Measurements from ENCODE around the gene TMEM117. TPM values are rescaled to one million over a fixed set of nuclear protein-coding genes. Genes with fewer than 3 reads are reported as not detected.

TMEM117 gene
- total RNA-seq, 2 donors from 2014 or later = 5.8 to 6.5 TPM

DNA sequence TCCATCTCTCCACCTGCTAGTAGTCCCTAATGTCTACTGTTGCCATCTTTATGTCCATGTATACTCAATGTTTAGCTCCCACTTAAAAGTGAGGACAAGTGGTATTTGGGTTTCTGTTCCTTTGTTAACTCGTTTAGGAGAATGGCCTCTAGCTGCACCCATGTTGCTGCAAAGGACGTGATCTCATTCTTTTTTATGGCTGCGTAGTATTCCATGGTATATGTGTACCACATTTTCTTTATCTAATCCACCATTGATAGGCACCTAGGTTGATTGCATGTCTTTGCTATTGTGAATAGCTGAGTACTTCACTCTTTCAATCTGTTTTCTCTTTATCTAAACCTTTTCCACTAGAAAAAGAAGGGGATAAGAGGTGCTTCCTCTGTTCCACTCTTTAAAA lies 130.0 kb downstream of the TMEM117 start:
- no peak overlapping the region for H3K4me3 Mint-ChIP-seq
- H3K9me3 ChIP-seq (ENCODE audit: control insufficient read depth, low read length, poor library complexity, severe bottlenecking) = no peaks in the 10 kb centered on the region
- no peaks in the 10 kb centered on the region for H3K27me3 Mint-ChIP-seq
- DNase-seq (no peak), ATAC-seq (no peak)
- H3K36me3 Mint-ChIP-seq (ENCODE audit: low read depth) = no peaks in the 10 kb centered on the region
- no peaks in the 10 kb centered on the region for H3K4me1 Mint-ChIP-seq
- H3K27ac Mint-ChIP-seq = no peak overlapping the region

DNA sequence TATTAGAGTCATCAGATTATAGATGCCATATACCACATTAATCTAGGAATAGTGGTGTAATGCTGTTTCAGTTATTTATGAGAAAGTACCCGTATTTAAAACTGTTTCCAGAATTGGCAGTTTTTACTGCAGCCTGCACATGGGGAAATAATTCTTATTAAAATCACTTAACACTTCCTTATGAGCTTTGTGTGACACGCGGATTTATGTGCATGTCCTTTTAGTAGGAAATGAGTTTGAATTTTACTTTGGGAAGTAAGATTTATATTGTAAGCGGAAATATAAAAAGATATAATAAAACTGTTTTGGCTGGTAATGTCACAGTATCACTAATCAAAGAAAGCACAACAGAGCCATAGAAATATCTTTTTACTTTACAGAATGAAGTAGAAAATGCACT lies 132.9 kb downstream of the TMEM117 start:
- DNase-seq (no peak), ATAC-seq (no peak)
- H3K9me3 ChIP-seq (ENCODE audit: control insufficient read depth, low read length, poor library complexity, severe bottlenecking) = no peaks in the 10 kb centered on the region
- Mint-ChIP-seq H3K27me3 (no peaks in the 10 kb centered on the region), H3K4me1 (no peaks in the 10 kb centered on the region), H3K4me3 (no peak overlapping the region), H3K27ac (no peak overlapping the region), H3K36me3 (ENCODE audit: low read depth) (no peaks in the 10 kb centered on the region)

DNA sequence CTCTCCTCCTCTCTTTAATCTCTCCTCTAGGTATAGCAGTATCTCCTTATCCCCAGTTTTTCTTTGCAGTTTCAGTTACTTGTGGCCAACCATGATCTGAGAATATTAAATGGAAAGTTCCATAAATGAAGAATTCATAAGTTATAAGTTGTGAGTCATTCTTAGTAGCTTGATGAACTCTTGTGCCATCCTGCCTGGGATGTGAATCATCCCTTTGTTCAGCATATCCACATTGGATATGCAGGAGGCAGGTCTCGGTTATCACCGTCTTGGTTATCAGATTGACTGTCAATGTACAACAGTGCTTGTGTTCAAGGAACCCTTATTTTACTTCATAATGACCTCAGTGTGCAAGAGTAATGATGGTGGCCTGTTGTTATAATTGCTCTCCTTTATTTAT lies 134.0 kb downstream of the TMEM117 start:
- ATAC-seq (no peak), DNase-seq (no peak)
- H3K4me3 Mint-ChIP-seq = no peak overlapping the region
- no peaks in the 10 kb centered on the region for H3K4me1 Mint-ChIP-seq
- H3K36me3 Mint-ChIP-seq (ENCODE audit: low read depth) = no peaks in the 10 kb centered on the region
- H3K27ac Mint-ChIP-seq = no peak overlapping the region
- H3K27me3 Mint-ChIP-seq = no peaks in the 10 kb centered on the region
- H3K9me3 ChIP-seq (ENCODE audit: control insufficient read depth, low read length, poor library complexity, severe bottlenecking) = no peaks in the 10 kb centered on the region

DNA sequence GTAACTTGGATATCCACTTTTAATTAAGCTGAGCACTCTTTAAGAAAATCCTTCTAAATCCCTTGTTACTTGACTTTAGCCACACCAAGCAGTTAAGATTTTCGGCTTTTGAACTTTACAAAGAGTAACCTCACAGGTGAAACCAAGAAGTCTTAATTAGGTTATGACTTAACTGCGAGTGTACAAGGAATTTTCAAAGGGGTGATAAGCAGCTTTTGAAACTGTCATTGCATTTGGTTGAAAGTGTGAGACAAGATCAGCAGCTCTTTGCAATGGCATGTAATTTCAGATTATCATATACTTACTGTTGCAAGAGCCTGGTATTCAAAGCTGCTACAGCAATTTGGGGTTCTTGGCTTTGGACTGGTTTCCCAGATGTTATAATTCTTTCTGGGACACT lies 137.5 kb downstream of the TMEM117 start:
- Mint-ChIP-seq H3K36me3 (ENCODE audit: low read depth) (no peaks in the 10 kb centered on the region), H3K27ac (no peak overlapping the region), H3K4me1 (no peaks in the 10 kb centered on the region), H3K4me3 (no peak overlapping the region), H3K27me3 (no peaks in the 10 kb centered on the region)
- no peaks in the 10 kb centered on the region for H3K9me3 ChIP-seq (ENCODE audit: control insufficient read depth, low read length, poor library complexity, severe bottlenecking)
- ATAC-seq (no peak), DNase-seq (no peak)

DNA sequence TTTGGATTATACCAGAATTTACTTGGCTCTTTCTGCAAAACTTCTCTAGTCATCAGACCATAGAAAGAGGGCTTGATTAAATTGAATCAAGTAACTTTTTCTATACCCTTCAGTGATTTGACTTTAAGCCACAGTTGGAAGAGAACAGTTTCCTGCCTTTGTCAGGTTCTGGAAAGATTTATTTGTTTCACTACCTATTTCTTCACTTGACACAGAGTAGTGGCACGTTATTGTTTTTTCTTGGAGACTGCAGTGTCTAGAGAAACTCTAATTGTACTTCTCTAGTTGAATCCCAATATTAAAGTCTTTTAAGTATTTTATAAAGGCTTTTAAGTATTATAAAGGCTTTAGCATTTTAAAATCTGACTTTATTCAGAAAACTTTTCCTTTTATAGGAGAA lies 138.1 kb downstream of the TMEM117 start:
- H3K36me3 Mint-ChIP-seq (ENCODE audit: low read depth) = no peaks in the 10 kb centered on the region
- H3K9me3 ChIP-seq (ENCODE audit: control insufficient read depth, low read length, poor library complexity, severe bottlenecking) = no peaks in the 10 kb centered on the region
- H3K27me3 Mint-ChIP-seq = no peaks in the 10 kb centered on the region
- ATAC-seq = no peak
- H3K4me1 Mint-ChIP-seq = no peaks in the 10 kb centered on the region
- DNase-seq = no peak
- no peak overlapping the region for H3K4me3 Mint-ChIP-seq
- no peak overlapping the region for H3K27ac Mint-ChIP-seq

DNA sequence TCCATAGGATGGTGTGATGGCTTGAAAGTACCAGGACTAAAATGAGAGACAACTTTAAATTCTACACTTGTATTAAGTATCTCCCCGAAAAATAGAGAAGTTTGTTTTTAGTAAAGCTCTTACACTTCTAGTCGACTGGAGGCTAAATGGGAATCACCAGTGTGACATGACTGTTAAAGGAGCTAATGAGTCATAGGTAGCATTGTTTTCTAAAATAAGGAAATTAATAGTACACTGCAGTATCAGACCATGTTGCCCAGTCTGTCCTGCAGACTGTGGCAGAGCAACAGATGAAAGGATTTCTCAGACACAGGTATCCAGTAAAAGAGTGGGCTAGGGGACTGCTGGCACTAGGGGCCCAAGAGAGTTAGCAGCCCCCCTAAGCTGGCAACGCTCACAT lies 140.1 kb downstream of the TMEM117 start:
- Mint-ChIP-seq H3K4me3 (no peak overlapping the region), H3K4me1 (no peaks in the 10 kb centered on the region)

DNA sequence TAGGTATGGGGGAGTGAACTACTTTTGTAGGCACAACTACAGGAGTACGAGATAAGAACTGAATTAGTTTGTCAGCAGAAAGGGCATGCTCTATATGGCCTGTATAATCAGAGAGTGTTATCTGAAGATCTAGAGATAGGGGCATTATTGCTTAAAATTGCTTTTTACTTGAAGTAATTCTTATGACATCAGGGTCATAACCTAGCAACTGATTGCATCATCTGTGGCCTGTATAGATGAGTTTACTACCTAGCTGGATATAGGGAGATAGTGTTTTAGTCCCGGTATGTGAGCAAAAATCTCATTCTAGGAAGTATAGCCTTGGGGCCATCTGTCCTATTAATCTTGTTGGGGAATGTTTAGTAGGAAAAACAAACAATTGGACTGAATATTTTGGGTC lies 142.7 kb downstream of the TMEM117 start:
- H3K36me3 Mint-ChIP-seq (ENCODE audit: low read depth) = no peaks in the 10 kb centered on the region
- H3K27ac Mint-ChIP-seq = no peak overlapping the region
- ATAC-seq (no peak), DNase-seq (no peak)
- H3K4me1 Mint-ChIP-seq = no peaks in the 10 kb centered on the region
- no peaks in the 10 kb centered on the region for H3K9me3 ChIP-seq (ENCODE audit: control insufficient read depth, low read length, poor library complexity, severe bottlenecking)
- H3K27me3 Mint-ChIP-seq = no peaks in the 10 kb centered on the region
- H3K4me3 Mint-ChIP-seq = no peak overlapping the region

More for the DNA sequence above, 140.1 kb downstream of the TMEM117 start:
- H3K9me3 ChIP-seq (ENCODE audit: control insufficient read depth, low read length, poor library complexity, severe bottlenecking) = no peaks in the 10 kb centered on the region
- Mint-ChIP-seq H3K27me3 (no peaks in the 10 kb centered on the region), H3K27ac (no peak overlapping the region), H3K36me3 (ENCODE audit: low read depth) (no peaks in the 10 kb centered on the region)
- no peak for ATAC-seq
- no peak for DNase-seq

DNA sequence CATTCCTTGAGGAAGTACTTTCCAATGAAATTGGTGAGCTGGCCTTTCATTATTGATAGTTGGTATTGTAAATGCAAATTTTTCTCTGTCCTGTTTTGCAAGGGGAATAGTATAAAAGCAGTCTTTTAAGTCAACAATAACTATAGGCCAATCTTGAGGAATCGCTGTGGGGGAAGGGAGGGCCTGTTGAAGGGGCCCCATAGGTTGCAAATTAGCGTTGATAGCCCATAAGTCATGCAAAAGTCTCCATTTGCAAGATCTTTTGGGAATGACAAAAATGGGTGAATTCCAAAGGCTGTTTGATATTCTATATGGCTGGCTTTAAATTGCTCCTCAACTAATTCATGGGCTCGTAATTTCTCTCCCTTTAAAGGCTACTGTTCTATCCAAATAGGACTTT lies 143.6 kb downstream of the TMEM117 start:
- DNase-seq = no peak
- no peak overlapping the region for H3K27ac Mint-ChIP-seq
- no peaks in the 10 kb centered on the region for H3K27me3 Mint-ChIP-seq
- no peaks in the 10 kb centered on the region for H3K36me3 Mint-ChIP-seq (ENCODE audit: low read depth)
- ATAC-seq = no peak
- H3K4me3 Mint-ChIP-seq = no peak overlapping the region
- H3K9me3 ChIP-seq (ENCODE audit: control insufficient read depth, low read length, poor library complexity, severe bottlenecking) = no peaks in the 10 kb centered on the region
- H3K4me1 Mint-ChIP-seq = no peaks in the 10 kb centered on the region

DNA sequence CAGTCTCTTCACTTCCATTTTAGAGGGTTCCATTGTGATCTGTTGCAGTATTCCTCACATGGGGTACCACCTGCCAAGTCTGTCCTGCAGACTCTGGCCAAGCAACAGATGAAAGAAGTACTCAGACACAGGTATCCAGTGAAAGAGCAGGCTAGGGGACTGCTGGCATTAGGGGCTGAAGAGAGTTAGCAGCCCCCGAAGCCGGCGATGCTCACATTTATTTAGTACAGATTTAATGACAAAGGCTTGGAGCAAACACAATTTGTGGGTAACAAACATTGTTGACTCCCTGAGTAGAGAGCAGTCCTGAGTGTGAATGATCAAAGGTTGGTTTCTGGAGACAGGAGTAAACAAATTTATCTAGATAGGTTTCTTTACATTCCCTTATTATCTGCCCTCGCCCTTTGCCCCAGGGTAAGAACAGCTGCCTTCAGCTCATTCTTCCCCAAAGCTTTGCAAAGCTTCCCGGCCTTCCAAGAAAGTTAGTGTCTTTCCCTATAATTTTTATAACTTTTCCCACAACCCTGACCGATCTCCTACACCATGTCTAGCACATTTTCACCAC lies 144.8 kb downstream of the TMEM117 start:
- no peak for DNase-seq
- Mint-ChIP-seq H3K36me3 (ENCODE audit: low read depth) (no peaks in the 10 kb centered on the region), H3K4me1 (no peaks in the 10 kb centered on the region), H3K27me3 (no peaks in the 10 kb centered on the region), H3K4me3 (no peak overlapping the region), H3K27ac (no peak overlapping the region)
- no peak for ATAC-seq
- no peaks in the 10 kb centered on the region for H3K9me3 ChIP-seq (ENCODE audit: control insufficient read depth, low read length, poor library complexity, severe bottlenecking)

DNA sequence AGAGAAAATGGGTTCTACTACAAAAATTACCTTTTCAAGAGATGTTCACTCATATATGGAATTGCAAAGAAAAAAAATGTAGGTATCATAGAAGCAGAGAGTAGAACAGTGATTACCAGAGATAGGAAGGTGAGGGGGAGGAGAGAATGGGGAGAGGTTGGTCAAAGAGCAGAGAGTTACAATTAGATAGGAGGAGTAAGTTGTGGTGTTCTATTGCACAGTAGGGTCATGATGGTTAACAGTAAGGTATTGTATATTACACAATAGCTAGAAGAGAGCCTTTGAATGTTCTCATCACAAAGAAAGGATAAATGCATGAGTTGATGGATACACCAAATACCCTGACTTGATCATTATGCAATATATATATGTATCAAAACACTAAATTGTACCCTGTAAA lies 145.8 kb downstream of the TMEM117 start:
- DNase-seq = no peak
- Mint-ChIP-seq H3K4me3 (no peak overlapping the region), H3K36me3 (ENCODE audit: low read depth) (no peaks in the 10 kb centered on the region), H3K27me3 (no peaks in the 10 kb centered on the region), H3K4me1 (peaks cover 3% of the 10 kb centered on the region), H3K27ac (no peak overlapping the region)
- H3K9me3 ChIP-seq (ENCODE audit: control insufficient read depth, low read length, poor library complexity, severe bottlenecking) = no peaks in the 10 kb centered on the region
- ATAC-seq = no peak

DNA sequence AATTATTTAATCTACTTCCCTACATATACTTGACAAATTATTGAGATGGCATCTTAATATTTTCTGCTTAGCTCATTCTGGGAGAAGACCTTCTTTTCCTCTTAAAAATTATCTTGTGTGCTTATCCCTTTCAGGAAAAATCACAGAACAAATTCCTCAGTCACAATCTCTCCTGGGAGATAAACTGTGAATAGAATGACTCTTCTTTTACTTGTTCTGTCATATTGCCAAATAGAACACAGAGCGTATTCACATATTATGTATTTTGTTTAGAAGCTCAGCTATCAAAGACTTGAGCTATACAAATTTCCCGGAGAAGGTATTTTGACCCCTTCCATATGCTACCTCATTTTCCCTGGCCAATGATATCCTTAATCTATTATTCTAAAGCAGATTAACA lies 146.7 kb downstream of the TMEM117 start:
- DNase-seq (no peak), ATAC-seq (no peak)
- Mint-ChIP-seq H3K4me1 (peaks cover 4% of the 10 kb centered on the region), H3K27ac (no peak overlapping the region), H3K4me3 (no peak overlapping the region), H3K36me3 (ENCODE audit: low read depth) (no peaks in the 10 kb centered on the region), H3K27me3 (no peaks in the 10 kb centered on the region)
- H3K9me3 ChIP-seq (ENCODE audit: control insufficient read depth, low read length, poor library complexity, severe bottlenecking) = no peaks in the 10 kb centered on the region

DNA sequence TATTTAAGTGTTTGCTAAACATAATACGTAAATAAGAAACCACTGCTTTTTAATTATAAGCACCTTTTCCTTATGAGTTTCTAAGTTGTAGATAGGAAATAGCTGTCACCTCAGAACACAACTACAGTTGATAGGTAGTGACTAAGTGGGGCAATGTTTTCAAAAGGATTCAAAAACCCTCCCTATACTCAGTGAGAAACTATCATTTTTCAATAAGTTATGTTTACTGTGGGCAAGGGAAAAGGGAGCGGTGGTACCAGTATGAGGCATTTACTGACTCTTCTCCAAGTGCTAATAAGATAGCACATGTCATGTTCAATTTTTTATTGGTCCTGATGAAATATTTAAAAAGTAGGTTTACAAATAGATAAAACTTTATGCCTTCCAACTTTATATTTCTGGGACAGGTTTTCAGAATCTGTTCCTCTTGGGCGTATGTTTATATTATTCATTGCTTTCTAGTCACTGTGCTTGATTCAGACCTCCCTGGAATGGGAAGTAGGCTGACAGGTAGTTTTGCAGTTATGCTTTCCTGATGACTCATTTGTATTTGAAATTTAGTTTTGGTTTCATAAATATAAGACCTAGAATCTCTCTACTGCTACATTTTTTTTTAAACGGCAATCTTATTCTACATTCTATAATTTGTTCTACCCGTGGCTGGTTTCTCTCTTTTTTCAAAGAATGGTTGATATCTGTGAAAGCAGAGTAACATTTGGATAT lies 153.1 kb downstream of the TMEM117 start:
- no peaks in the 10 kb centered on the region for H3K9me3 ChIP-seq (ENCODE audit: control insufficient read depth, low read length, poor library complexity, severe bottlenecking)
- H3K36me3 Mint-ChIP-seq (ENCODE audit: low read depth) = peaks cover 2% of the 10 kb centered on the region
- H3K27me3 Mint-ChIP-seq = no peaks in the 10 kb centered on the region
- H3K4me1 Mint-ChIP-seq = peaks cover 9% of the 10 kb centered on the region
- H3K4me3 Mint-ChIP-seq = no peak overlapping the region
- no peak overlapping the region for H3K27ac Mint-ChIP-seq
- ATAC-seq = no peak
- no peak for DNase-seq

DNA sequence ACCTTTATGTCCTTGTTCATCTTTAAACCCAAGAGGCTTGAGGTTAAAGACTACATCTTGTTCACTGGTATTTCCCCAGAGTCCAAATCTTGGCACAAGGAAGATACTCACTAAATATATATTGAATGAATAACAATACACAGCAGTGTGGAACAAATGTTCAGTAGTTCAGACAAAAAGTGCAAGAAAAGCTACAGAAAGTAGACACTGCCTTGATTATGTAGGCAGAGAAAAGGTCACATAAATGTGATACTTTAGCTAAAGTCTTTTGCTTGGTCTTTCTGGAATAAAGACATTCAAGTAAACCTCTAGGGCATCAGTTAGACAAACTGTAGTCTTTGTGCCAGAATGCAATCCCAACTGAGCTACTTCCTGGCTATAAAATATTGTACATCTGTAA lies 157.0 kb downstream of the TMEM117 start:
- DNase-seq (no peak), ATAC-seq (no peak)
- H3K27me3 Mint-ChIP-seq = no peaks in the 10 kb centered on the region
- peaks cover 2% of the 10 kb centered on the region for H3K36me3 Mint-ChIP-seq (ENCODE audit: low read depth)
- H3K4me1 Mint-ChIP-seq = peaks cover 4% of the 10 kb centered on the region
- H3K27ac Mint-ChIP-seq = no peak overlapping the region
- H3K9me3 ChIP-seq (ENCODE audit: control insufficient read depth, low read length, poor library complexity, severe bottlenecking) = no peaks in the 10 kb centered on the region
- H3K4me3 Mint-ChIP-seq = no peak overlapping the region

DNA sequence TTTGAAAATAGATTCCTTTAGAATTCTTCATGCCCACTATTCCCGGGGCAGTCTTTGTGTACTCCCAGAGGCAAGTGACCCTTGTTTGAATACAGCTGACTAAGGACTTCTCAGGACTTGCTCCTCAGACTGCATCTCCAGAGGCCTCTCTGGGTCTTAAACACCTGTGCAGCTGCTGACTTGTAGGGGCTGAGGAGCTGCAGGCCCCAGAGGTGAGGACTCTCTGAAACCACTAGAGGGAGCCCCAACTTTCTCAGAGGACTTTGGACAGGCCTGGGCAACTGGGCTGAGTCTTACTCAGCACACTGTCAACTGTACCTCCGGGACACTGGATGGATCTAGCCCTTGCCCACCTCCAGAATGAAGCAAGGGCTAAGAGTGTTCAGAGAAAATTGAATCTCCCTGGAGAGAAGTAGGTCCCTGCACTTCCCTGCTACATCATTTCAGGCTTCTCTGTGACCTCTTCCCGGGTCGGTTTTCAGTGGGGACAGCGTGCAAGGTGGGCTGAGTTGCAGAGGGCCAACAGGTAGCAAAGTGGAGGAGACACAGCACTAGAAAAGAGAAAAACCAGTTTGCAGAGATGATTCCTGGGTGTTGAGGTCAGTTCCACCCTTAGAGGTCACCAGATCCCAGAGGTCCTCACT lies 164.6 kb downstream of the TMEM117 start:
- H3K27me3 Mint-ChIP-seq = no peaks in the 10 kb centered on the region
- ATAC-seq (peak; percentile 42), DNase-seq (no peak)
- H3K36me3 Mint-ChIP-seq (ENCODE audit: low read depth) = peaks cover 7% of the 10 kb centered on the region
- peaks cover 2% of the 10 kb centered on the region for H3K4me1 Mint-ChIP-seq
- H3K9me3 ChIP-seq (ENCODE audit: control insufficient read depth, low read length, poor library complexity, severe bottlenecking) = no peaks in the 10 kb centered on the region
- peak overlapping the region; percentile 53 for H3K27ac Mint-ChIP-seq
- no peak overlapping the region for H3K4me3 Mint-ChIP-seq
